Suppressor macrophage treated with lipopolysaccharide for 1 hour (primary cell): ENCODE measurements around the gene TBC1D7.

Experiments used
- DNase-seq, 3 donors: peaks; one replicate each; pipeline ENCODE4 v3.0.0-alpha.2; 2020 to 2022

The TBC1D7 gene

GRCh38 chr6:13318821-13319220 is 9.5 kb downstream of the TBC1D7 start:
- DNase-seq: no peak

GRCh38 chr6:13315896-13316295 is 12.4 kb downstream of the TBC1D7 start:
- no peak for DNase-seq

GRCh38 chr6:13314806-13315205 is 13.5 kb downstream of the TBC1D7 start:
- DNase-seq: no peak

- DNase-seq: no peak
Measured at GRCh38 chr6:13311155-13311554, 17.2 kb downstream of the TBC1D7 start.

- no peak for DNase-seq
Measured at GRCh38 chr6:13308332-13308731, 20.0 kb downstream of the TBC1D7 start.

- peak; percentile 89 to 98 (median 97) for DNase-seq
Measured at GRCh38 chr6:13307508-13307995, 20.8 kb downstream of the TBC1D7 start.

GRCh38 chr6:13305791-13306190 is 22.5 kb downstream of the TBC1D7 start:
- DNase-seq: peak in 1 of 3 donors; percentile 10

- no peak for DNase-seq
Measured at GRCh38 chr6:13305288-13305687, 23.0 kb downstream of the TBC1D7 start.

- DNase-seq: peak; percentile 19 to 45 (median 39)
Measured at GRCh38 chr6:13304580-13305260, 23.6 kb downstream of the TBC1D7 start.

- DNase-seq: no peak
Measured at GRCh38 chr6:13304101-13304500, 24.2 kb downstream of the TBC1D7 start.

GRCh38 chr6:13303668-13304017 is 24.7 kb downstream of the TBC1D7 start:
- DNase-seq: peak; percentile 83 to 86 (median 86)

- peak; percentile 96 to 100 (median 99) for DNase-seq
Measured at GRCh38 chr6:13302751-13303667, 25.3 kb downstream of the TBC1D7 start.

- DNase-seq: no peak
Measured at GRCh38 chr6:13302291-13302690, 26.0 kb downstream of the TBC1D7 start.

GRCh38 chr6:13300643-13301590 is 27.4 kb downstream of the TBC1D7 start:
- DNase-seq: no peak

- DNase-seq: no peak
Measured at GRCh38 chr6:13299918-13300317, 28.4 kb downstream of the TBC1D7 start.

- DNase-seq: no peak
Measured at GRCh38 chr6:13299403-13299821, 28.9 kb downstream of the TBC1D7 start.

GRCh38 chr6:13298446-13298845 is 29.9 kb downstream of the TBC1D7 start:
- no peak for DNase-seq

- no peak for DNase-seq
Measured at GRCh38 chr6:13297391-13297790, 30.9 kb downstream of the TBC1D7 start.

- no peak for DNase-seq
Measured at GRCh38 chr6:13296536-13296997, 31.8 kb downstream of the TBC1D7 start.

- no peak for DNase-seq
Measured at GRCh38 chr6:13295576-13295975, 32.8 kb downstream of the TBC1D7 start.

GRCh38 chr6:13294499-13295069 is 33.8 kb downstream of the TBC1D7 start:
- DNase-seq: peak; percentile 60 to 62 (median 61)

- DNase-seq: no peak
Measured at GRCh38 chr6:13292774-13293173, 35.6 kb downstream of the TBC1D7 start.
